C4-2B (cell line): ENCODE measurements around the gene CIAO1.

Experiments used
- ZFX ChIP-seq: fragments of 450-650 bp; IDR thresholded peaks from 2 replicates; pipeline ENCODE4 v1.6.1; 2017
- TF ChIP-seq, protein P1 (sequence below): fragments of 450-650 bp; conservative IDR thresholded peaks from 2 replicates; pipeline ENCODE4 v1.5.1; 2017; ENCODE audit warnings: mild to moderate bottlenecking

DNA sequence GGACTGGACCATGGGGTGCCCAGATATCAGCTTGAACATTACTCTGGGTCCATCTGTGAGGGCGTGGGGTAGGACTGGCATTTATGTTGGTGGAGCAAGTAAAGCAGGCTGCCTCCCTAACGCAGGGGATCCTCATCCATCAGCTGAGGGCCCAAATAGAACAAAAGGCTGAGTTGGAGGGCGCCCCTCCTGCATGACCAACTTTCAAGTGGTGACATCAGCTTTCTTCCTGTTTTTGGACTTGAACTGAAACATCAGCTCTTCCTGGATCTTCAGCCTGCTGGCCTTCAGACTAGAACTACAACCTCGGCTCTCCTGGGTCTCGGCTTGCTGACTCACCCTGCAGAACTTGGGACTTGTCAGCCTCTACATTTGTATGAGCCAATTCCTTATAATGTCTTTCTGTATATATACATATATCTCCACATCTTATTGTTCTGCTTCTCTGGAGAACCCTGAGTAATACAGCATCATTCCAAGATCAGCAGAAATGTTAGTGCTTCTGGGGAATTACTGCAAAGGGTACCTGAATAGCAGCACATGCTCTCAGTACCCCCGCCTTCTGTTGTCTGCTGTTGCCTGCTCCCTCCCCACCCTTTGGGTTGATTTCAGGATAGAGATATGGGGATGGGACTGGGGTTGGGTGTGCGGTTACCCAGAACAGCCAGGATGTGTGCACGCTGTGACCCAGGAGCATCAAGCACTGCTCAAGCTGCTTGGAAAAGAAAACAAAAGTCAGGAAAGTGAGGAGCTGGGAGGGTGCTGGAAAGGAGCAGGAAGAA, 20.2 kb upstream of the CIAO1 start:
- TF ChIP-seq, protein P1, sequence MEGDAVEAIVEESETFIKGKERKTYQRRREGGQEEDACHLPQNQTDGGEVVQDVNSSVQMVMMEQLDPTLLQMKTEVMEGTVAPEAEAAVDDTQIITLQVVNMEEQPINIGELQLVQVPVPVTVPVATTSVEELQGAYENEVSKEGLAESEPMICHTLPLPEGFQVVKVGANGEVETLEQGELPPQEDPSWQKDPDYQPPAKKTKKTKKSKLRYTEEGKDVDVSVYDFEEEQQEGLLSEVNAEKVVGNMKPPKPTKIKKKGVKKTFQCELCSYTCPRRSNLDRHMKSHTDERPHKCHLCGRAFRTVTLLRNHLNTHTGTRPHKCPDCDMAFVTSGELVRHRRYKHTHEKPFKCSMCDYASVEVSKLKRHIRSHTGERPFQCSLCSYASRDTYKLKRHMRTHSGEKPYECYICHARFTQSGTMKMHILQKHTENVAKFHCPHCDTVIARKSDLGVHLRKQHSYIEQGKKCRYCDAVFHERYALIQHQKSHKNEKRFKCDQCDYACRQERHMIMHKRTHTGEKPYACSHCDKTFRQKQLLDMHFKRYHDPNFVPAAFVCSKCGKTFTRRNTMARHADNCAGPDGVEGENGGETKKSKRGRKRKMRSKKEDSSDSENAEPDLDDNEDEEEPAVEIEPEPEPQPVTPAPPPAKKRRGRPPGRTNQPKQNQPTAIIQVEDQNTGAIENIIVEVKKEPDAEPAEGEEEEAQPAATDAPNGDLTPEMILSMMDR: no peak
- TF ChIP-seq ZFX: no peak
